ENCODE results near the gene DRD5.

The DRD5 gene

DNA sequence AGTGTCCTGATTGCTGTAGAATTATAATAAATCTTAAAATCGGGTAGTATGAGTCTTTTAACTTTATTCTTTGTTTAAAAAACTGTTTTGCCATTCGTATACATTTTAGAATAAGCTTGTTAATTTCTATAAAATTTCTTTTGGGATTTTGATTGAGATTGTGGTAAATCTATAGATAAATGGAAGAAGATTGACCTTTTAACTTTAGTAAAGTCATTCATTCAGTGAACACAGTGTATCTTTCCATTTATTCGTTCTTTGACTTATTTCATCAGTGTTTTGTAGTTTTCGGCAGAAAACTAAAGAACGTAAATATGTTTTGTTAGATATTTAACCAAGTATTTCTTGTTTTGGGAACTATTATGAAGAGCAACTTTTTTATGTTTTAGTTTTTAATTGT, 38.9 kb downstream of the DRD5 start:
- no peak for DNase-seq

GRCh38 chr4:9825049-9825448, 43.6 kb downstream of the DRD5 start:
- no peak for DNase-seq

DNA sequence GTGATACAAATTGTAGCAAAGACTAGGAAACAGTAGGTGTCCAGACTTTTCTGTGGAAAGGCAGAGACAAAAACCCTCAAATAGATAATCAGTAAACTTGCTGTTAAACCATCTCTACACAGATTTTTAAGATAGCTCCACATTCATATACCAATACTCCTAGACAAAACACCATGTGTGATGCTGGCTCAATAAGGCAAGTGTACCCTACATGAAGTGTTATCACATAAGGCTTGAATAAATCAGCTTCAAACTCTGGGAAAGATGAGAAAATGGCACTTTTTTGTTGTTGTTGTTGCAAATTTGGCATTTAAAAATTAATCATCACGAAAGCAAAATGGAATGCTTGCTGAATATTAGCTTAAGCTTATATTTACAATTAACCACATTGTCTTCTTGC, 45.1 kb downstream of the DRD5 start:
- no peak for DNase-seq

DNA sequence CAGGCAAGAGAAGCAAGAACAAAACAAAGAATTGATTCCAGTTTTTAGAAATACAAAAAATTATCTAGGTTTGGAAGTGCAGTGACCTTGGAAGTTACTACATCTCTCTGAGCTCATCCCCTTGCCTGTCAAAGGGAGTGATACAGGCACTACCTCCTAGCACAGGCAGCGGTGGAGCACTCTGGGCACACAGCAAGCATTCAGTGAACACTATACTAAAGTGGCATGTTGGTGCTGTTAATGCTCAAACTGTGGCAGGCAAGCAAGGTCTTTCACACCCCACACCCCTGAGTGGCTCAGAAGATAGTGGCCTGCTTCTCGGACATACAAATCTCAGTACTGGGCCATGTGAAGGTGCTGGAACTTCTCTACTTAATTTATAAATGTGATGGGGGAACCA, 51.2 kb downstream of the DRD5 start:
- no peak for DNase-seq

DNA sequence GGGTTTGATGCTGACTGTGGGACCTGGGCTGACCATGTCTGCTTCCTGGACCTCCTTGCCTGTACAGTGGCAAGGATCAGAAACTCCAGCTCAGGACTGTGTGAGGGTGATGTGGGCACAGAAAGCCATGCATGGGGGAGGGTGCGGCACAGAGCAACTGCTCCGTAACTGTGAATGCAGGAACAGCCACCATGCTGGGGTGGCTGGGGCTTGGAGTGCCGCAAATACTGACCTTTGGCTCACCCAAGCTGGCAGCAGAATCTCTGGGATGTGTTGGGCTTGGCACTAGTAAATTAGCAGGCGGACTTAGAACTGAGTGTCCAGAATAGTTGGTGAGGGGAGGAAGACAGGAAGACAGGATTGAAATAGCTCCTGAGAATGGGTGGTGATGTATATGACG, 52.0 kb downstream of the DRD5 start:
- DNase-seq, result no peak
